NCI-H1694 treated with DMSO at 0.1 percent for 48 hours (cell line): ENCODE results near the gene PRKG2.
"Not testable (repeated sequence)": the region's sequence is repeated elsewhere in the genome, so short reads cannot be mapped to it uniquely, and the experiment has no call there.

Experiments
- DNase-seq: peaks from one replicate; lab custom pipeline; 2025; lab: John Stamatoyannopoulos, UW

Gene PRKG2

GRCh38 chr4:81162752-81163458, 52.1 kb downstream of the PRKG2 start:
- DNase-seq: no peak

- not testable (repeated sequence) for DNase-seq
These were observed 61.2 kb downstream of the PRKG2 start for GRCh38 chr4:81153714-81154323.

- DNase-seq: no peak
These were observed 61.9 kb downstream of the PRKG2 start for GRCh38 chr4:81152839-81153713.

GRCh38 chr4:81149976-81150375, 65.0 kb downstream of the PRKG2 start:
- DNase-seq: no peak

DNA sequence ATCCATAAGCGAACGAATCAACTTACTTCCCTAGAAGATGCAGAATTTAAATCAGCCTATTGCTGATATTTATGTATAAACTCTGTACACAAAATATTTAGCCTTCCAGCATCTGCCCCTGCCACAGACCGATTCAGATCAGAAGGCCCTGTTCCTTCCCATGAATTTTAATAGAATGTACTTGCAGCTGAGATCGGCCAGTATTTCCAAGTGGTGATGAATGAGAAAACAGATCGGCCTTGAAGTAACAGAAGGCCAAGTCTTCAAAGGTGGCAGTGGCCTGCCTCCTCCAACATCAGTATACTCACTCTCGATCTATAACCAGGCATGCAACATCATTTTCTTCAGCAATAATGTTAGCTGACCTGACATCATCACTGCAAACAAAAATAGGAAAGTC, 66.4 kb downstream of the PRKG2 start:
- no peak for DNase-seq

DNA sequence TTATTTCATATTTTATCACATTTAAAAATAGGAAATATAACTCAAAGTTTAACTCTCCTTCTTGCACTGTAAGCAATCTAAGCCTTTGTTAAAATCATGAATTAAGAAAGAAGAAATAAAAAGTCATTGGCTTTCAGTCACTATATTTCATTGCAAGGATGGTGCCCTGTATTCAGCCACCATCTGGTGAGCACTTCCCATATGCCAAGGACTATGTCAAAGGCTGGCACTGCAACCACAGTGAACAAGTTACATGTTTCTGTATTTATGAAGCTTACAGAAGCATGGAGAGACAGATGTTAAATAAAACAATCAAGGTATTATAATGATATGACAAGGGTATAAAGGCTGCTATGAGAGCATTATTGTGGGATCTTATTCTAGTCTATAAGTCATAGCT, 68.6 kb downstream of the PRKG2 start:
- peak; percentile 89 for DNase-seq

- DNase-seq: no peak
These were observed 71.8 kb downstream of the PRKG2 start for GRCh38 chr4:81143183-81143582.

- DNase-seq: no peak
These were observed 72.3 kb downstream of the PRKG2 start for GRCh38 chr4:81142744-81143143.

DNA sequence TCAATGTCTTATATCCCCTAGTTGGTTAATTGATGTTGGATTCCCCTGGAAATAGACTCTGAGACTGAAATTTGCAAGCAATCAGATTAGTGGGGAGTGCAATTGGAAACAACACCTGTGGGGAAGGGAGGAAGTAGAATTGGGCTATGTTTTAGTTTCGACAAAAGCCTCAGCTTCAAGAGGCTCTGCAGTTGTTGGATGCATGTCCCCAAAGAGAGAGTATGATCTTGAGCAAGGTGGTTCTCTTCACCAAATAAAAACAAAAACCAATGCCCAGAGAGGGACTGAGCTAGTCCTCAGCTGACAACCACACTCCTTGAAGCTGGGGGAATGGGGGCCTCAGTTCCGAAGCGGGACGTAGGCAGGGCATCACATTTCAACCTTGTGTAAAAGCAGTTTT, 77.1 kb downstream of the PRKG2 start:
- DNase-seq: no peak

DNA sequence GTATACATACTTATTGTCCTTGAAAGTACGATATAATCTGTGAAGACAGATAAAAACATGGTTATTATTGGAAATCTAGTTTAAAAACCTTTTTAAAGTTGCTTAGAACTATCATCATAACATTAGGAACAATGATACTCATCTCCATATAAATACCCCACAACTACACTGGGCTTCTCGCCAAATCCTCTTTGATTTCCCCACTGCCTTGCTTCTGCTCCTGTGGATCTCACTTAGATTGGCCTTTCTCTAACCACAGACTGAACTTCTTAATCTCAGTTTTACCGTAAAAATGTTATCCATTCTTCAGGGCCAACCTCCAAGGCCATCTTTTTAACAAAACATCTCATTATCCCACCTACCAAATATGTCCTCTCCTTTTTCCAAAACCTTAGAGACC, 77.6 kb downstream of the PRKG2 start:
- no peak for DNase-seq

DNA sequence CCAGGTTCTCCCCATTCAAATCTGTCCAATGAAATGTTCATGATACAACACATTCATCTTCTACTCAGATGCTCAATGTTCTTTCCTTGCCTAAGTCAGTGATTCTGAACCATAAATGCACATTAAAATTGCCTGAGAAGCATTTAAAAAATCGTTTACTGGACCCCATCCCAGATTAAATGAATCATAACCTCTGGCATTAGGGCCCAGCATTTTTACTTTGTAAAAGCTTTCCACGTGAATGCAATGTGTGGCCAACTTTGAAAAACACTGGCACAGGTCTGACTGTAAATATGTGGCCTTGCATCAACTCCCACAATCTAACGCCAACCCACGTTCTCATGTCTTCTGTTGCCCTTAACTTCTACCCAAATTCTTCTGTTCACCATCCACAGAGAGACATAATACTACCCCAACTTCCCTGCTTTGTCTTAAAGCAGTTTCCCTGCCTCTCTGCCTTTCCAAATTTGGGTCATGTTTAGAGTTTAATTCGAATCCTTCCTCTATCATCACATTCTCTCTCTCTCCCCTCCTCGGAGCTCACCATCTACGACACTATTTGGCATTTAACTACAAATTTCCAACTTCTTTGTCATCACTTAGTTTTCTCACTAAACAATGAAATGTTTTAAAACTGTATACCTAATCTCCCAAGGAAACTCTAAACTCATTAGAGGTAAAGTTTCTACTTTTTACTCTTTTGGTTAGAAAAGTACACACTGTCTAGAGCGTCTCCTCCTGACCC, 78.7 kb downstream of the PRKG2 start:
- DNase-seq: no peak

DNA sequence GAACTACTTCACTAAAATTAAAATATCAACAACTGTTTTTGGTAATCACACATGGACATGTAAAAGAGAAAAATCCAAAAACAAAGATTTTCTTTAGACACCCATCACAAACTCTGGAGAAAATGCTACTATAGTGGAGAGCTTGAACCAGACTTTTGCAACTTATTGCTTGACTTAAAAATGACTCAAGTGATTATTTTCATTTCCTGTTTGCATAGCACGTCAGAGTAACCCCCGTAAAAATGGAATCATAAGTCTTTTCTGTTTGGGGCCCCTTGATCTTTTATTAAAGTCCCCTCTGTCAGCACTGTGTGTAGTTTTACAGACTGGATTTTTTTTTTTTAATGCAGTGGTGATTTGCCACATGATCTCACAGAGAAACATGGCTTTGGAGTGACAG, 79.5 kb downstream of the PRKG2 start:
- DNase-seq: no peak

DNA sequence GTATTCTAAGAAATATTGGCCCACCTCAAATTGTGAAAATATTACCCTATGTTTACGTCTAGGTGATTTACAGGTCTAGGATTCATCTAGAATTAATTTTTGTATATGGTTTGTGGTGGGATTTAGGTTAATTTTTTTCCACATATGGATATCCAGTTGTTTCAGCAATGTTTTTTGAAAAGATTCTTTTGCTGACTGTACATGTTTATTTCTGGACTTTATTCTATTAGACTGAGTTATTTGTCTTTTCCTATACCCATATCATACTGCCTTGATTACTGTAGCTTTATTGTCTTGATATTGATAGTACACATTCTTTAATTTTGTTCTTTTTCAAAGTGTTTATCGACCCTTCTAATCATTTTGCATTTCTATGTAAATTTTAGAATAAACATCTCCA, 83.5 kb downstream of the PRKG2 start:
- DNase-seq: no peak

- DNase-seq: no peak
These were observed 84.0 kb downstream of the PRKG2 start for GRCh38 chr4:81131066-81131465.

- DNase-seq: no peak
These were observed 84.5 kb downstream of the PRKG2 start for GRCh38 chr4:81130569-81130968.

GRCh38 chr4:81120055-81120454, 95.0 kb downstream of the PRKG2 start:
- no peak for DNase-seq

- DNase-seq: no peak
These were observed 96.9 kb downstream of the PRKG2 start for GRCh38 chr4:81118086-81118485.

DNA sequence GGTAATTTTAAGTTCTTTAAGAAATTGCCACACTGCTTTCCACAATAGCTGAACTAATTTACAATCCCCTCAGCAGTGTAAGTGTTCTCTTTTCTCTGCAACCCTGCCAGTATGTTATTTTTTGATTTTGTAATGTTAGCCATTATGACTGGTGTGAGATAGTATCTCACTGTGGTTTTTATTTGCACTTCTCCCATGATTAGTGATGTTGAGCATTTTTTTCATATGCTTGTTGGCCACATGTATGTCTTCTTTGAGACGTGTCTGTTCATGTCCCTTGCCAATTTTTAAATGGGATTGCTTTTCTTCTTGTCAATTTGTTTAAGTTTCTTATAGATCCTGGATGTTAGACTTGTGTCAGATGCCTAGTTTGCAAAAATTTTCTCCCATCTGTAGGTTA, 98.5 kb downstream of the PRKG2 start:
- DNase-seq: no peak

DNA sequence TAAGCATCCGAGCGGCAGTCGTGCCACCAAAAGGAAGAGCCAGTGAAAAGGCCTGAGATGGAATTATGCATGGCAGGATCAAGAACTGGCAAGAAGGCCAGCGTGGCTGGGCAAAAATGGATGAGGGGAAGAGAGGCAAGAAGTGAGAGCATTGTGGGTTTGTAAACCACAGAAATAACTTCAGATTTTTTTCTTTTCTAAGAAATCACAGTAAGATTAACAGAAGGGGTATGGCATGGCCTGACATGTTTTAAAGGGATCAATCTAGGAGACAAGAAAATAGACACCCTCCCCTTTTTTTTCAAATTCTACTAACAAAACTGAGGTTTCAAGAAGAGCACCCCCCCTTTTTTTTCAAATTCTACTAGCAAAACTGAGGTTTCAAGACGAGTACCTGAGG, 102.0 kb downstream of the PRKG2 start:
- no peak for DNase-seq

DNA sequence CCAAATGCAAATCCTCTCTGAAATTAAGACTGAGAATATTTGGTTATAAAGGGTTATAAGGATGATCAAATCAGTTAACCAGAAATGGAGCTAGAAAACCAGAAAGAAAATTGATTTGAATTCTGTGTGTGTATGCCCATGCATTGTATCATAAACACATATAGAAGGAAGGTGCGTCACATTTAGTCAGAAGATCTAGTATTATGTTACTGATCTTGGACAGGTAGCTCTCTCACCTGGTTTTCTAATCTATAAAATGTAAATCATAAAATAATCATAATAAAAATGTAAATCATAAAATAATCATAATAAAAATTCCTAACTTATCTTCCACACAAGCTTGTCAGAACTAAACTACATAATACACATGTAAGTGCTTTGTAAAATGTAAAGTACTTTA, 105.7 kb downstream of the PRKG2 start:
- DNase-seq: no peak

GRCh38 chr4:81106150-81106549, 108.9 kb downstream of the PRKG2 start:
- no peak for DNase-seq

DNA sequence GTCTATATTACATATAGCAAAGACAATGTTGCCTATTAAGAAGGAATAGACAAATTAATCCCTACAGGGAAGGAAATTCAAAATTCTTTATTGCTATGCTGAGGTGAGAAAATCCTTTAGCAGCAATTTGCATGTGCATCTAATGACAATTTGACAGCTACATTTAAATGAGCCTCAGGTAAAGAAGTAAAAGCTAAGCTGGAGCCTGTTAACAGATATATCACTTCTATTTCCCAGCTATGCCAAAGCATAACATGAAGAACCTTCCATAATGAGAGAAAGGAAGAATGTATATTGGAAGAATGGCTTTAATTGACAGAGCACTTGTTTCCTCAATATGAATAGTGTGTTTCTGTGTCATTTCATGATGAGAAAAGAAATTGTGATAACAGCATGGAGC, 112.9 kb downstream of the PRKG2 start:
- no peak for DNase-seq
